Ishikawa (cell line): ENCODE results near the gene ETHE1.

ENCODE experiments used
- CEBPB ChIP-seq: IDR thresholded peaks from 2 replicates; pipeline ENCODE4 v1.6.1; 2012
- CREB1 ChIP-seq: IDR thresholded peaks from 2 replicates; pipeline ENCODE4 v1.6.1; 2012; ENCODE audit warnings: low read depth
- EP300 ChIP-seq: IDR thresholded peaks from 2 replicates; pipeline ENCODE4 v1.6.1; 2012; ENCODE audit warnings: borderline replicate concordance
- FOXM1 ChIP-seq: IDR thresholded peaks from 2 replicates; pipeline ENCODE4 v1.6.1; 2012; ENCODE audit warnings: low read depth, borderline replicate concordance
- MAX ChIP-seq: IDR thresholded peaks from 2 replicates; pipeline ENCODE4 v1.6.1; 2012
- NFIC ChIP-seq: IDR thresholded peaks from 2 replicates; pipeline ENCODE4 v1.6.1; 2012
- RAD21 ChIP-seq: IDR thresholded peaks from 2 replicates; pipeline ENCODE4 v1.6.1; 2012; ENCODE audit warnings: low read depth
- REST ChIP-seq: IDR thresholded peaks from 2 replicates; pipeline ENCODE4 v1.6.1; 2012; ENCODE audit warnings: low read depth, mild to moderate bottlenecking
- TCF12 ChIP-seq: IDR thresholded peaks from 2 replicates; pipeline ENCODE4 v1.6.1; 2012; ENCODE audit warnings: low read depth
- TEAD4 ChIP-seq: IDR thresholded peaks from 2 replicates; pipeline ENCODE4 v1.6.1; 2012
- YY1 ChIP-seq: IDR thresholded peaks from 2 replicates; pipeline ENCODE4 v1.6.1; 2012; ENCODE audit warnings: low read depth
- ZBTB7A ChIP-seq: IDR thresholded peaks from 2 replicates; pipeline ENCODE4 v1.6.1; 2012; ENCODE audit warnings: low read depth

DNA sequence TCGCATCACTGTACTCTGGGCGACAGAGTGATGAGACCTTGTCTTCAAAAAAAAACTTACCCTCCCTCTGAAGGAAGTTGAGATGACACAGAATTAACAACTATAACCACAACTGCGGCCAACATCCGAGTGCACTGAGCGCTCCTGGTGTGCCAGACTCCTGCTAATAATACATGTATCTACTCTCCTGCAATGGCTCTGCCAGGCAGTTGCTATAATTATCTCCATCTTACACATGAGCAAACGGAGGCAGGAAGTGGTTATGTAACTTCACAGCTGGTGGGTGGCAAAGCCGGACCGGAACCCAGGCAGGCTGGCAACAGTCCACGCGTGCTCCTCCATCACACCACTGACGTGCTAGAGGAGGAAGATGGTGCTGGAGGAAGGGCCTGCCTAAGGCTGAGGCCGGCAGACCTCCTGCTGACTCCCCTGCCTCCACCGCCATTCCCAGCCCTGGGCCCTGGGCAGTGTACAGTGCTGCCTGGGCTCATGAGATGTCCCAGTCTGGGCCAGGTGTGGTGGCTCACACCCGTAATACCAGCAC is 35.8 kb upstream of the ETHE1 start:
- no peak for TF ChIP-seq TCF12
- no peak for TF ChIP-seq FOXM1
- TF ChIP-seq REST = no peak
- no peak for TF ChIP-seq NFIC
- no peak for TF ChIP-seq RAD21
- TF ChIP-seq CREB1 = no peak
- no peak for TF ChIP-seq MAX
- TF ChIP-seq ZBTB7A = no peak
- no peak for TF ChIP-seq YY1
- no peak for TF ChIP-seq EP300
- TF ChIP-seq CEBPB = no peak
- no peak for TF ChIP-seq TEAD4
